ENCODE data around the gene EEFSEC. TPM values are rescaled to one million over a fixed set of nuclear protein-coding genes. Genes with fewer than 3 reads are reported as not detected.

The EEFSEC gene
- polyA plus RNA-seq, 1 donor from 2014 or later, result 4.6 TPM

- Histone ChIP-seq H3K4me2 (ENCODE audit: low read length) (no peak overlapping the region), H3K79me2 (replicated peaks; ENCODE audit: insufficient read depth, low read length) (no peaks in the 10 kb centered on the region), H3K36me3 (ENCODE audit: insufficient read depth, low read length) (no peaks in the 10 kb centered on the region), H3K9me3 (ENCODE audit: low read length) (no peaks in the 10 kb centered on the region), H4K20me1 (ENCODE audit: insufficient read depth) (no peaks in the 10 kb centered on the region), H2AFZ (ENCODE audit: low read depth, low read length) (no peak overlapping the region), H3K27me3 (ENCODE audit: insufficient read depth, low read depth, low read length) (no peaks in the 10 kb centered on the region), H3K4me3 (ENCODE audit: low read length) (no peak overlapping the region), H3K9ac (ENCODE audit: low read length) (no peak overlapping the region), H3F3A (ENCODE audit: insufficient read depth, low read length, poor library complexity, severe bottlenecking) (no peaks in the 10 kb centered on the region), H3K27ac (ENCODE audit: low read length) (no peak overlapping the region), H3K9me2 (ENCODE audit: insufficient read depth, low read length) (no peaks in the 10 kb centered on the region)
- TF ChIP-seq SMC3 (conservative IDR thresholded peaks at IDR 0.05; ENCODE audit: poor library complexity) (no peak), MXI1 (conservative IDR thresholded peaks at IDR 0.05; ENCODE audit: poor library complexity, severe bottlenecking) (no peak), EP300 (conservative IDR thresholded peaks at IDR 0.05; ENCODE audit: poor library complexity, severe bottlenecking) (no peak), CTCF (IDR thresholded peaks at IDR 0.05; ENCODE audit: poor library complexity, severe bottlenecking) (no peak), TAF1 (IDR thresholded peaks at IDR 0.05; ENCODE audit: low read depth) (no peak), EZH2 (IDR thresholded peaks at IDR 0.05; ENCODE audit: borderline replicate concordance, insufficient read depth, low read length, poor library complexity, severe bottlenecking) (no peak), RAD21 (conservative IDR thresholded peaks at IDR 0.05) (no peak), POLR2AphosphoS5 (IDR thresholded peaks at IDR 0.05) (no peak), REST (IDR thresholded peaks at IDR 0.05; ENCODE audit: borderline replicate concordance) (no peak)
Measured at GRCh38 chr3:128287216-128287615, 133.9 kb downstream of the EEFSEC start.

GRCh38 chr3:128289534-128289933, 136.3 kb downstream of the EEFSEC start:
- Histone ChIP-seq H3K27ac (ENCODE audit: low read length) (no peak overlapping the region), H3K9me2 (ENCODE audit: insufficient read depth, low read length) (no peaks in the 10 kb centered on the region), H3K9me3 (ENCODE audit: low read length) (no peaks in the 10 kb centered on the region), H3K4me2 (ENCODE audit: low read length) (no peak overlapping the region), H2AFZ (ENCODE audit: low read depth, low read length) (no peak overlapping the region), H4K20me1 (ENCODE audit: insufficient read depth) (no peaks in the 10 kb centered on the region), H3K9ac (ENCODE audit: low read length) (no peak overlapping the region), H3K27me3 (ENCODE audit: insufficient read depth, low read depth, low read length) (no peaks in the 10 kb centered on the region), H3K4me3 (ENCODE audit: low read length) (no peak overlapping the region), H3K79me2 (replicated peaks; ENCODE audit: insufficient read depth, low read length) (no peaks in the 10 kb centered on the region), H3K36me3 (ENCODE audit: insufficient read depth, low read length) (no peaks in the 10 kb centered on the region), H3F3A (ENCODE audit: insufficient read depth, low read length, poor library complexity, severe bottlenecking) (no peaks in the 10 kb centered on the region)
- TF ChIP-seq REST (IDR thresholded peaks at IDR 0.05; ENCODE audit: borderline replicate concordance) (no peak), TAF1 (IDR thresholded peaks at IDR 0.05; ENCODE audit: low read depth) (no peak), RAD21 (conservative IDR thresholded peaks at IDR 0.05) (no peak), EP300 (conservative IDR thresholded peaks at IDR 0.05; ENCODE audit: poor library complexity, severe bottlenecking) (no peak), POLR2AphosphoS5 (IDR thresholded peaks at IDR 0.05) (no peak), SMC3 (conservative IDR thresholded peaks at IDR 0.05; ENCODE audit: poor library complexity) (no peak), CTCF (IDR thresholded peaks at IDR 0.05; ENCODE audit: poor library complexity, severe bottlenecking) (no peak), EZH2 (IDR thresholded peaks at IDR 0.05; ENCODE audit: borderline replicate concordance, insufficient read depth, low read length, poor library complexity, severe bottlenecking) (no peak), MXI1 (conservative IDR thresholded peaks at IDR 0.05; ENCODE audit: poor library complexity, severe bottlenecking) (no peak)

Measured in neural cell (in vitro differentiated cells).